HG03135 (cell line): ENCODE measurements around the gene ARHGAP24.
A peak's percentile ranks its signal among the peaks of the same experiment; 100 is the strongest.
"Not testable (repeated sequence)": the region's sequence is repeated elsewhere in the genome, so short reads cannot be mapped to it uniquely, and the experiment has no call there.

ENCODE experiments used
- ATAC-seq: cut with Tn5 transposase; IDR thresholded peaks from one replicate; pipeline ENCODE4 v1.9.1; 2021; ENCODE audit warnings: mild to moderate bottlenecking, moderate library complexity; ENCODE audit not compliant: unreplicated experiment

The ARHGAP24 gene

DNA sequence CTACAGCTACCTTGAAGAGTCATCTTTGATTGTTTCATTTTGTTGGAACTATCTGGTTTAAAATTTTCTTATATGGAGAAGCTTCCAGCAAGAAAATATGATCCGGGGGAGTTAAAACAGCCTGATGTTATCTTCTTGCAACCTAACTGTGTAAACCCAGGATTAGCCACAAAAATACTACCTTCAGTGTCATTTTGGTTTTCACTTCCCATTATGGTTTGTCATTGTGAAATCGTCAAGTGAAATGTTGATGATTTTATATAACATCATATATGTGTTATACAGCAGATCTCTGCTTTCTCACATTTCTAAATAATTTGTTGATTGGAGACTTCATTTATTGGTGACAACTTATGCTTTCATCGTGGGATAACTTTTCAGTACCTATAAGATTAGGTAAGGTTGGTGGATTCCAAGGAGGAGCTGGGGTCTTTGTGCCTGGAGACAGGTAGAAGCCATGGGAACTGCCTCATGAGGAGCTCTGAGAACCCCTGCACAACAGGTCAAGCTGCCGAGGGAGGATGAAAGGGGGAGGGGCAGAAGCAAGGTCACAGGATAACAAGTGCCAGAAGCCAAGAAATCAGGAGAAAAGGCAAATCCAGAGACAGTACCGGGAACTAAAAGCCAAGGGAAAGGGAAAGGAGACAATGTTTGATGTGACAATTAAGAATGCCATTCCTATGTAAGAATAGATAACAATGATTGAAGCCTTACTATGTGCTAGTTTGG, 7.2 kb downstream of the ARHGAP24 start:
- ATAC-seq, result no peak

DNA sequence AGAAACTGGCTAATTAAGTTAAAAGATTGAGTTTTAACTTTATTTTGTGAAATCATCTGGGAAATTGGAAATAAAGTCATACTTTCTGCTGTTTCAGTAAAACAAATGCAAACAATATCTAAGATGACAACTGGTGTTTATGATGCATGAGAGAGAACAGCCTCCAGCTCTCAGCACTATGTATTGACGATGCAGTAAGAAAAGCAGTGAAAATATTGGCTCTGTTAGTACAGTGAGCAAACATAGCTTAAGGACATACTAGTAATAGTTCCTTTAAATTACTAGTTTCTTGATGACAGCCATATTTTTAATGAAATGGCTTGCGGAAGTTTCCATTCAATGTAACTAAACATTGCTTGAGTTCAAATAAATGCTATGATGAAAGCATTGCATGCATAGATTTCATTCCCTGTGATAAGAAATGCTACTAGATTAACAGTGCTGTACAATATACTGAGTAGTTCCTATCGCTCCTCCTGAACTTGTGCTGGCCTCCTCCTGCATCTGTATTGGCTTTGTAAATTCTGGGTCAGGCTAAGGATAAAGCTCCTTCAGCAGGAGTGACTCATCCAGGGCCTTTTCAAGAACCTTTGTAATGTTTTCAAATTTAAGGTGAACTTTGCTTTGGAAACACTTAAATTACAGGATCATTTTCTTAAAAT, 11.6 kb downstream of the ARHGAP24 start:
- no peak for ATAC-seq

DNA sequence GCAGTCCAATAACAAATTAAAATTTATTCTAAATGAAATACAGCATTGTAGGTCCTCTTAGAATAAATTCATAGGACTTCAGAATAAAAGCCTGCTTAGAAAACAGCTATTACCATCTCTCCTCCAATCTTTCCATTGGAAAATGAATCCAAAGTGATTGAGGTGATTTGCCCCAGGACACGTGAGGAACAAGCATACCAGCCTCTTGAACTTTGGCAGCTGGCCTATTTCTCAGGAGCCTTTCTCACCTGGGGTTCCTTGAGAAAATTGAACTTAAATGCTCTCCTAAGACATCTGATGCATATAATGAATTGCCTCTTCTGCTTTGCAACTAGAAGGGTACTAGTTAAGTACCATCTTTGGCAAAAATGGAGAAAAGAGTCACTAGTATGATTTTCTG, 13.5 kb downstream of the ARHGAP24 start:
- no peak for ATAC-seq

DNA sequence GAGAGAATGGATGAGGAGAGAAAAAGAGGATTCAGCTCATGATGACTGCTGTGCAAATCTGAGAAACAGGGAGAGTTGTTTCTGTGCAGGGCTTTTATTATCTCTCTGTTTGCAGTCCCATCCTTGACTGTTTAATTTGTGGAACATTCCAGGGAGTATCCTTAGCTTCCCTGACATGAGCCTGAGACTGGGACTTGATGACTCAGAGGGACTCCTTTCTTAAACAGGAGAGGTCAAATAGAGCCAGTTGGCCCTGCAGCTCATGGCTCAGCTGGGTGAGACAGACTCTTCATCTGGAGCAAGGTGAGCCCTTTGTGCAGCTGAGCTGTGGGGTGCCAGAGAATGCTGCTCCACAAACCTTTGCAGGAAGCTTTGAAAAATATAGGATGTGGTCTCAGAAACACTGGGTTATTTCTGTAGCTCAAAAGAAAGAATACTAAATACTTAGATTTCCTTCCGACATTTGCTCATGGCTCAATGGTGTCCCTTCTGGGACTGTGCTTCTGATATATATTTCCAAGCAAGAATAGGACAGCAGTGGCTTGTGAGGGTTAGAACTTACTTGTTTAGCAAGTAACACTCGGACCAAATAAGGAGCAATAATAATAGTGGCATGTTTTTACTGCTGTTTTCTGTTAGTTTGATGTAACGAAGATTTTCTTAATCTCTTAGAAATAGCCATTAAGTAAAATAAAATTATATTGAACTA, 14.5 kb downstream of the ARHGAP24 start:
- ATAC-seq, result no peak

DNA sequence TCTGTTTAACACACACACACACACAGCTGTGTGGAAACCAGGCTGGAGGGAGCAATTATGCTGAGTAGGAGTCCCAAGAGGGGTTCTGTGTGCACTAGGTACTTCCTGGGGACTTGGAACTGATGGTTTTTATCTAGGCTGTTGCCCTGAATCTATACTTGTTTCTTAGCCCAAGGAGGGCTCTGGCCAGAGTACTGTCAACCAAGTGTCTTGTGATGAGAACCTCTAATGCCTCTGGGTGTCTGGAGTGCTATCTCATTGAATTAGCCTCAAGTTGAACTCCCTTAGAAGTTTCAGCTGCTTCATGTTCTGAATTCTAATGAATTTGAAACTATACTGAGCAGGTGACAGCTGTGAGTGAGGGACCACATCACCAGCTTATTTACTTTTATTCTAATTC, 16.6 kb downstream of the ARHGAP24 start:
- ATAC-seq, result peak; percentile 87

DNA sequence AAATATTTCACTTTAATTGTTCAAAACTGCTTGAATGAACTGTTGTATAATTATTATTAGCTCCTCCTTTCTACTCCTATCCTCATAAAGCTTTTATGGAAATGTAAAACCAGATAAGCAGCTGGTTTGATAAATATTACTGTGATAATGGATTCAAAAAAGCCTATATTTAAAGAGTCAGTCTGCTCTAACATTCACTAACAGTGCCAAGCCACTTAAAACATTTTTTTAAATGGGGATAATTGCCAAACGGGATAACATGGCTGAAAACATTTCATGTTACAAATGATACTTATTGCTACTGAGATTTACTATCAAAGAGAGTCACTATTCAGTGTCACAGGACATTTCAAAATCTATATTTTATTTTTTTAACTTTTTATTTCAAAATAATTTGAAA, 17.4 kb downstream of the ARHGAP24 start:
- ATAC-seq, result no peak

DNA sequence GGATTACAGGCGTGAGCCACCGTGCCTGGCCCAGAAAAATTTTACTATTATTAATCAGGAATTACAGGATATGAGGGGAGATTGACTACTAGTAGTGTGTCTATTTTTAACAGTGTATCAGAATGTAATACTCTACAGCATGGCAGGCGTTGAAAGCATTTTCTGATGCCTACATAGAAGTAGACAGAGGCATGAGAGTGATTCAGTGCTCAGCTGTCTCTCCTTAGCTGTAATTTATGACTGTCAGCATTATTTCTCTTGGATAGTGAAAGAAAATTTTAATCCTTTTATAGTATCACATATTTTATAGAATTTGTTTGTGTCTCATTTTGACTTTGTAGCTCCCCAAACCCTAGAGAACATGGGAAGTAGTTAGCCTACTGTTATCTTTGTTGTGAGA, 20.7 kb downstream of the ARHGAP24 start:
- no peak for ATAC-seq

DNA sequence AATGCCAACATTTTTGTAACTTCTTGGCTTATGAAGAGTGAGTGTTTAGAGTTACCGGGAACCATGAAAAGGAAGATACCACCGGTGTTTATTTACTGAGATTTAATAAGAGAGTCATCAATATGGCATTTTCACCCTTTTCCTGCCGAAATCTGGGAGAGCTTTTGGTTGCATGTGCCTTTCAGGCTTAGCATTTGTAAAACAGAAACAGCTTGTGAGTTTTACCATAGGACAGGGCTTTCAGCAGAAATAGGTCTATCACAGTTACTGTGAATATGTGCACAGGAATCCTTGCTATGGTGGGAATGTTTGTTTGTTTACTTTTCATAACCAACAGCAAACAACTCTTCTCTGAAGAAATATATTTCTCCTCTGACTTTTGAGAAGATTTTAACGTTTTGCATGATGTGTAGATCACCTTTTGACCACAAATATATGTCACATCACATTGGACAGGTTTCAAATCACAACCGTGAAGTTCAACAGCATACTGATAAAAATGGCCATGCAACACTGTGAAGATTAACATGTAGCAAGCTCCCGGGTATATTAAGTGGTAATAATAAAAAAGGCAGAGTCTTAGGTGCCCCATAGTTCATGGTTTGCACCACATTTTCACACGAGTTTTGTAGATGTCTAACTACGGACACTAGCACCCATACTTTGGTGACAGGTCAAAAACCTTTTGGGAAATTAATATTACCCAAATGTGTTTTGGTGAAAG, 21.3 kb downstream of the ARHGAP24 start:
- no peak for ATAC-seq

DNA sequence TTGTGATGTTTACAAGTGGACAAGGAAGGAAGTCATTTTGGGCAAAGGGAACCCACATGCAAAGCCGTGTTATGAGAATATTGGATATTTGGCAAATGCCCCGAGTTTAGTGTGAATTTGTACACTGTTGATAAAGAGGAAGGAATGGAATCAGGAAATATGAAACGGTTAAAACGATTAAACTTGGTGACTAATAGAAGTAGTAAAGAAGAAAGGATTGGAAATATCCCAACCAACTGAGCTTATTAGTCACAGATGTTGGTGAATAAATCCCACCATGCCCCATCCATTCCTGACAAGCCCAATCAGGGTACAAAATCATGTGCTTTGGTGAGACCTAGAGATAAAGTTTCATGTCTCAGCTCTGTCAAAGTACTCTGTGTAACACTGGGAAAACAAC, 22.0 kb downstream of the ARHGAP24 start:
- no peak for ATAC-seq

DNA sequence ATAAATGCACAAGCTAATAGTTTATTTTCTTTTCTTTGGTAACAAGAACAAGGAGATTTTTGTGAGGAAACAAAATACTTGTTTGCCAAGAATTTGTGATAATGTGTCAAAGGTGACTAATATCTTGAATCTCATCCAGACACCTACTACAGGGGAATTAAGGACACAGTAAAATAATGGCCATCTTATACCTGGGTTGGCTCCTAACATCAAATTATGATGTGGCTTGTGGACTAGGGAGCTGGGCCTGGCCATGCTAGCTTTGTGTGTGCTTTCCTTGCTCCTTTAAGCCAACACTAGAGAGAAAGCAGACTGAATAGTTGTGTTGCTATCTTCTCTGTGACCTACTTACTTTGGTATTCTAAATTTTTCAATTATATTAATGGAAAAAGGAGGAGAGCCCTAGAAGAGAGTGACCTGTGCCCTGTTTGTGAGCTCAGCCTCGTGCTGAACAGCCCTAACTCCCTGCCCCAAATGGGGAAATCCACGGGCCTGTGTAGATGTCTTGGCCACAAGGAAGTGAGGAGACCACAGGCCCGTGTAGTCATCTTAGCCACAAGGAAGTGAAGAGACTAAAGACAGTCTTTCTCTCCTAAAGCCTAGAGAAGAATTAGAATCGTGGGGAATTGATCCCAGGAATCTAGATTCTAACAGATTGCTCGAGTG, 23.3 kb downstream of the ARHGAP24 start:
- peak; percentile 96 for ATAC-seq

DNA sequence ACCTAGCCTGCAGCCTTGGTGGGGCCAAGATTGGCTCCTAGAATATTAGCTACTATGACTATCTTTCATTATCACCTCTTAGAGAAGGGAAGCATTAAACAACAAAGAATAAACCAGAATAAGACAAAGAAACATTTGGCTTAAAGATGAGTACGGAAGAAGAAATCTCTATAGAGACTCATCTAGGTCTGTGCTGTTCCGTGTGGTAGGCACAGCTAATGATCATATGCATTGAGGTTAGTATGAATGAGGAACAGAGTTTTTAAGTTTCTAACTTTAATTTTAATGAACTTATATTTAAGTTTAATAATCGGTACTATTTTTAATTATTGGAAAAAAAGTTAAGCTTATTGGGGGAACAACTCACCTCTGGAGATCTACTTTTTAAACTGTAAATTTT, 24.6 kb downstream of the ARHGAP24 start:
- ATAC-seq, result no peak

DNA sequence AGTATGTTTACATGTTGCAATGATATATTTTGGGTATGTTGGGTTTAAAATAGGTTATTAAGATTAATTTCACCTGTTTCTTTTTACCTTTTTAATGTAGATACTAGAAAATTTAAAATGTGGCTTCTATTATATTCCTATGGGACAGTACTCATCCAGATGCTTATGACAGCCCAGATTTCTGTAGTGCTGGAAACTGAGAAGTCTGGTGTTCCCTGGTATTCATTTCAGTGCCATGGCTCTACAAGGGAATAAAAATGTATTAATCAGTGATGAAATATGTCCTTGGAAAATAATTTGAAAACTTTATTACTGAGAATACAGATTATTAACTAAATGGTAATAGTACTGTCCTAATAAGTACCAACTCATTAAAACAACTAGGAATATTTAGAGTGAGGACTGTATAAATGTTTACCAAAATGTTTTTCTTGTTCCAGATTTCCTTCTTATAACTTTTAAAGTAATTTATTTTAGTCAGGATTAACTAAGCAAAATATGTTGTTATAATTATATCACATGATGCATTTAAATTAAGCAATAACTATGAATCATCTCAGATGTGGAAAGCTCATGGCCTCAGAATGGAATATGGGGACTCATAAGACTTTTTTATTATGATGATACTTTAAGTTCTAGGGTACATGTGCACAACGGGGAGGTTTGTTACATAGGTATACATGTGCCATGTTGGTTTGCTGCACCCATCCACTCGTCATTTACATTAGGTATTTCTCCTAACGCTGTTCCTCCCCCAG, 25.3 kb downstream of the ARHGAP24 start:
- ATAC-seq, result no peak

DNA sequence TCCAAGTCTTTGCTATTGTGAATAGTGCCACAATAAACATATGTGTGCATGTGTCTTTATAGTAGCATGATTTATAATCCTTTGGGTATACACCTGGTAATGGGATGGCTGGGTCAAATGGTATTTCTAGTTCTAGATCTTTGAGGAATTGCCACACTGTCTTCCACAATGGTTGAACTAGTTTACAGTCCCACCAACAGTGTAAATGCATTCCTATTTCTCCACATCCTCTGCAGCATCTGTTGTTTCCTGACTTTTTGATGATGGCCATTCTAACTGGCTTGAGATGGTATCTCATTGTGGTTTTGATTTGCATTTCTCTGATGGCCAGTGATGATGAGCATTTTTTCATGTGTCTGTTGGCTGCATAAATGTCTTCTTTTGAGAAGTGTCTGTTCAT, 26.2 kb downstream of the ARHGAP24 start:
- not testable (repeated sequence) for ATAC-seq

DNA sequence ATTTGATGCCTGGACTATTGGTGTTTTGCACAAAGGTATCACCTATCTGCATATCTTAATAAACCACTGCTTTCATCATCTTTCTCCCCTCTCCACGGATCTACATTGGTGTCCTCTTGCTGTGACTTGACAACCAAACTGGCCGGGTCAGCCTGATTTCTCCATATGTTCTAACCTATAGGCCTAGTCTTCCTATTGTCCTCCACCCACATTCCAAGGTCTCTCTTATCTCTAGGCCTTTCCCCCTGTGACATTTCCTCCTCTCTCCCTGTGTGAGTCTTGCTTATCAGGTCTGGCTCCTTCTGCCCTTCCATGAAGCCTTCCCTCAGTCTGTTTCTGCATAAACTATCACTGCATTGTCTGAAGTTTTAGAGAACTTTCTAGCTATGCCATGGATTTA, 33.7 kb downstream of the ARHGAP24 start:
- ATAC-seq, result no peak

DNA sequence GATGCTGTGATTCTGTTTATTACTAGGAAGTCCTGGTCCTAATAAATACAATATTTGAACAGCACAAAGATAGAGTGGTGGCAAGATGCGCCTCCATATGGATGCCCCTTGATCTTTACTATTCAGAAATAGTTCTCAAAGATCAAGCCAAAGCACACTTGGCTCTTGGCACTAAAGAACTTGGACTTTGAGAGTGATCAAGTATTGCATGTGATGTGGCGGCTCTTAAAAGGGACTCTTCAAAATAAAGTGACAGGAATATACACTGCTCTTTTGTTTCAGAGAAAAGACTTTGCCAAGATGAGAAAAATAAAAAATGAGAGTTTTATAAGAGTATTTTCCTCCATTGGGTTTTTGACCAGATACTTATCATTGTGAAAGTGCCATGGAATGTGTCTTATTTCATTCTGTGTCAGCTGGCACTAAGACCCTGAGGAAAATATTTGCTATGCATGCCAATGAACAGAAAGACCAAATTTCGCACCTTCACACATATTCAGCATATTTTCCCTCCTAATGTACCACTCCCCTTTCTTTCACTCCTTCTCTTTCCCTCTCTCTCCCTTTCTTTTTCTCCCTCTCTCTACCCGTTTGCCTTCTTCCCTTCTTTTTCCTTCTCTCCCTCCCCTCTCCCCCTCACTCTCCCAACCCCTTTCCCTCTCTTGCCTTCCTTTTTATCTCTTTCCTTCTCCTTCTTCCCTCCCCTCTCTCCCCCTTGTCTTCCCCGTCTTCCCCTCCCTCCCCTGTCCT, 35.1 kb downstream of the ARHGAP24 start:
- no peak for ATAC-seq

DNA sequence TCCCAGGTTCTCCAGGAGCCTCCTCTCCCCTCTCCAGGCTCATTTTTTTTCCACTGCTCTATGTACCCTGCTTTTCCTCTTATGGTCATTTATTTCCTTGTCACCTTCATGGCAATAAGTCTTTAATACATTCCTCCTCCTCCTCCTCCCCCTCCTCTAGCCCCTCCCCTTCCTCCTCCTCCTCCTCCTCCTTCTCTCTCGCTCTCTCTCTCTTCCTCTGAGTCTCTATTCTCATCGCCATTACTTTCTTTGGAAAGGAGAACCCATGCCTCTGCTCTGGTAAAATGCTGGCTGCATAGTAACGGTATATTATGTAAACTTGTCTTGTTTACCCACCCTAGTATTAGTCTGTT, 35.7 kb downstream of the ARHGAP24 start:
- ATAC-seq, result no peak

DNA sequence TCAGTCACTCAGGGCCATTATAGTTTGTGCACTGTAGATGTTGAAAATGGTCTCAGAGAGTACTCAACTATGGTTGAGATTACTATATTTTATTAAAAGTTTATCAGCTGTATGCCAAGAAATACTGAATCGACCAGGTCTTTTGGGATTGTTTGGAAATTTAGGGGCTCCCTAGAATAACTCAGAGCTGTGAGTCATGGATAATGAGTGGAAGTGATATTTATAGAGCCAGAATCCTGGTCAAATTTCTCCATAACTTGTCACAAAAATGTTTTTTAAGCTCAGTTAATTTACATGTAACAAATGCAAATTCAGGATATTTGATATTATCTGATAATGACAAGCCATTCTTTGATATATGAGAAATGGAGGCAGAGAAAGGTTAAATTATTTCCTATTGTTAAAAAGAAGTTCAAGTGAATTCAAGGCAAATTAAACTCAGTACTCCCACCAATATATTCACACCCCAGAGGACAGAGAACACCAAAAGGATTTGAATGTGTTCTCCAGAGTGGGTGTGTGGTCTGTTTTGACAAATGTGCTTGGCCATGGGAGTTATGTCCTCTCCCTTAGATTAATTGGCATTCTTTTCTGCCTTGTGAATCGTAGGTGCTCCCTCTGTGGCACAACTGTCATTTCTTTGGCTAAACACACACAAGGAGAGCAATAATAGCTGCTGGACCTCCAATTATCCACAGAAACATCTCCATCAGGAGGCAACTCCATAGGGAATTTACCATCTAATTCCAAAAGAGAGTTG, 37.7 kb downstream of the ARHGAP24 start:
- no peak for ATAC-seq

DNA sequence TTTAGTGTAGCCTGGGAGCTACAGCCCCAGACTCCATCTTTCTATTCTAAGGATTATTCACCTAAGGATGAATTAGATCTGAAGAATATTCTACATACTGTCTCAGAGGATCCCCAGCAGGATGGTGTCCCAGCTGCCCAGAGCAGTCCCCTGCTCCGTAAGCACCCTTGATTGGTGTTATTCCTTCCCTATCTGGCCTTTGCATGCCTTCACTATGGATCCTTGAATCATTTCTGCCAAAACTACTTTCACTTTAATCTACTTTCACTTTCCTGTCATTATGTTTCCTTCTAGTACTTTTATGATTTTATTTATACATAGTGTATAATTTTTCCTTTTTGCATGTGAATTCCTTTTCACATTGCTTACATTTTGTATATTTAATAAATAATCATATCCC, 39.2 kb downstream of the ARHGAP24 start:
- no peak for ATAC-seq

DNA sequence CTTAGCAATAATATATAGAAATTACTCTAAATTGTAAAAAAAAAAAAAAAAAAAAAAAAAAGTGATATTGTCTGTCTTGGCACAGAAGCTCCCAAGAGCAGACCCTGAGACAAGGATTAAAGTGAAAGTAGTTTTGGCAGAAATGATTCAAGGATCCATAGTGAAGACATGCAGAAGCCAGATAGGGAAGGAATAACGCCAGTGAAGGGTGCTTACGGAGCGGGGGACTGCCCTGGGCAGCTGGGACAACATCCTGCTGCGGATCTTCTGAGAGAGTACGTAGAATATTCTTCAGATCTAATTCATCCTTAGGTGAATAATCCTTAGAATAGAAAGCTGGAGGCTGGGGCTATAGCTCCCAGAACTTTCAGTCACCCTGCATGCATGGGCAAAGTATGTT, 39.8 kb downstream of the ARHGAP24 start:
- ATAC-seq, result no peak
